Thoracic aorta (tissue), 2 donors: Measurements from ENCODE around the gene SENP1. TPM values are rescaled to one million over a fixed set of nuclear protein-coding genes. Genes with fewer than 3 reads are reported as not detected.

ENCODE experiments used
- ATAC-seq: fragments of 150-250 bp; one replicate; pipeline ENCODE4 v1.8.0; 2017; ENCODE audit warnings: low read depth; ENCODE audit not compliant: insufficient number of reproducible peaks, low FRiP score
- DNase-seq: peaks from one replicate; pipeline ENCODE4 v3.0.0-alpha.2; 2020; ENCODE audit warnings: low spot score
- H3K27ac ChIP-seq, 2 donors: fragments of 200-600 bp; sonication (generic); 1 replicate in 1 of 2; 2 replicates in 1 of 2; pipeline ENCODE4 v1.5.1; 2016; ENCODE audit warnings: mild to moderate bottlenecking in 2 of 2, moderate library complexity in 2 of 2
- H3K27me3 ChIP-seq: fragments of 200-600 bp; sonication (generic); replicated peaks from 2 replicates; pipeline ENCODE4 v1.6.0; 2016; ENCODE audit warnings: mild to moderate bottlenecking; ENCODE audit not compliant: insufficient read depth
- H3K36me3 ChIP-seq: fragments of 200-600 bp; sonication (generic); one replicate; pipeline ENCODE4 v1.5.1; 2016
- H3K4me1 ChIP-seq, 2 donors: fragments of 200-600 bp; sonication (generic); 1 replicate in 1 of 2; 2 replicates in 1 of 2; pipeline versions ENCODE4 v1.5.1 to v1.6.0; 2016; ENCODE audit warnings: low read depth in 2 of 2, mild to moderate bottlenecking in 1 of 2; ENCODE audit not compliant: control insufficient read depth in 1 of 2
- H3K4me3 ChIP-seq: fragments of 200-600 bp; sonication (generic); 2 replicates; pipeline ENCODE4 v1.5.1; 2016; ENCODE audit warnings: mild to moderate bottlenecking
- H3K9me3 ChIP-seq: fragments of 200-600 bp; sonication (generic); 2 replicates; pipeline ENCODE4 v1.5.1; 2016
- total RNA-seq, 2 donors: library from RNA; depleted of rRNA; stranded (reverse); fragments of >200 nt; gene quantifications; one replicate each; pipeline versions ENCODE4 v1.1.0 to v1.2.3, GENCODE V29; 2016
- TF ChIP-seq, protein P1 (sequence below): fragments of 200-600 bp; sonication (generic); IDR thresholded peaks from one replicate; pipeline ENCODE4 v1.5.1; 2019; ENCODE audit warnings: antibody characterized with exemption

The SENP1 gene
- total RNA-seq, 2 donors from 2014 or later = 23.2 to 24.6 TPM

GRCh38 chr12:48142818-48143674 is 37.2 kb upstream of the SENP1 start:
- no peak overlapping the region for H3K4me3 ChIP-seq
- no peaks in the 10 kb centered on the region for H3K4me1 ChIP-seq
- H3K9me3 ChIP-seq = no peaks in the 10 kb centered on the region
- H3K27me3 ChIP-seq = no peaks in the 10 kb centered on the region
- no peak for DNase-seq
- H3K27ac ChIP-seq = no peak overlapping the region
- peaks cover 78% of the 10 kb centered on the region for H3K36me3 ChIP-seq
- no peak for ATAC-seq
- TF ChIP-seq, protein P1, sequence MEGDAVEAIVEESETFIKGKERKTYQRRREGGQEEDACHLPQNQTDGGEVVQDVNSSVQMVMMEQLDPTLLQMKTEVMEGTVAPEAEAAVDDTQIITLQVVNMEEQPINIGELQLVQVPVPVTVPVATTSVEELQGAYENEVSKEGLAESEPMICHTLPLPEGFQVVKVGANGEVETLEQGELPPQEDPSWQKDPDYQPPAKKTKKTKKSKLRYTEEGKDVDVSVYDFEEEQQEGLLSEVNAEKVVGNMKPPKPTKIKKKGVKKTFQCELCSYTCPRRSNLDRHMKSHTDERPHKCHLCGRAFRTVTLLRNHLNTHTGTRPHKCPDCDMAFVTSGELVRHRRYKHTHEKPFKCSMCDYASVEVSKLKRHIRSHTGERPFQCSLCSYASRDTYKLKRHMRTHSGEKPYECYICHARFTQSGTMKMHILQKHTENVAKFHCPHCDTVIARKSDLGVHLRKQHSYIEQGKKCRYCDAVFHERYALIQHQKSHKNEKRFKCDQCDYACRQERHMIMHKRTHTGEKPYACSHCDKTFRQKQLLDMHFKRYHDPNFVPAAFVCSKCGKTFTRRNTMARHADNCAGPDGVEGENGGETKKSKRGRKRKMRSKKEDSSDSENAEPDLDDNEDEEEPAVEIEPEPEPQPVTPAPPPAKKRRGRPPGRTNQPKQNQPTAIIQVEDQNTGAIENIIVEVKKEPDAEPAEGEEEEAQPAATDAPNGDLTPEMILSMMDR = no peak

DNA sequence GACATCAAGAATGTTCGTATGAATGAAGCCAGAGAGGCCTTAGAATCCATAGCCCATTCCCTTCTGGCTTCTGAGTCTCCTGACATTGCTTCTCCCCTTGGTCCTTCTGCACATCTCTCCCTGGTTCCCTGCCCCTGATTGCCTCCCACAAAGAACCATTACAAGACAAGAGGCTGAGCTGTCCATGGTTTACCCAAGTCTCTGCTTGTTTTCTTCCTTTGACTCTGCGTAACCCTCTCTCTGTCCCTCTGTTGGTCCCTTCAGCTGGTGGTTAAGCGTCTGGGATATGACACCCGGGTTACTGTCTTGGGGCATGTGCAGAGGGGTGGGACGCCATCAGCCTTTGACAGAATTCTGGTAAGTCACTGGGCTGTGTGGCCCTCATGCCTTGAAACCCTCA is 29.1 kb upstream of the SENP1 start:
- Histone ChIP-seq H3K27me3 (no peaks in the 10 kb centered on the region), H3K9me3 (no peaks in the 10 kb centered on the region), H3K27ac (no peak overlapping the region), H3K36me3 (peaks cover 65% of the 10 kb centered on the region), H3K4me1 (no peaks in the 10 kb centered on the region), H3K4me3 (no peak overlapping the region)
- DNase-seq (no peak), ATAC-seq (no peak)
- TF ChIP-seq, protein P1 = no peak

GRCh38 chr12:48132826-48133225 is 26.9 kb upstream of the SENP1 start:
- Histone ChIP-seq H3K27ac (no peak overlapping the region), H3K4me3 (no peak overlapping the region), H3K4me1 (no peaks in the 10 kb centered on the region), H3K36me3 (peaks cover 47% of the 10 kb centered on the region), H3K27me3 (no peaks in the 10 kb centered on the region), H3K9me3 (no peaks in the 10 kb centered on the region)
- TF ChIP-seq, protein P1 = no peak
- no peak for ATAC-seq
- DNase-seq = no peak

DNA sequence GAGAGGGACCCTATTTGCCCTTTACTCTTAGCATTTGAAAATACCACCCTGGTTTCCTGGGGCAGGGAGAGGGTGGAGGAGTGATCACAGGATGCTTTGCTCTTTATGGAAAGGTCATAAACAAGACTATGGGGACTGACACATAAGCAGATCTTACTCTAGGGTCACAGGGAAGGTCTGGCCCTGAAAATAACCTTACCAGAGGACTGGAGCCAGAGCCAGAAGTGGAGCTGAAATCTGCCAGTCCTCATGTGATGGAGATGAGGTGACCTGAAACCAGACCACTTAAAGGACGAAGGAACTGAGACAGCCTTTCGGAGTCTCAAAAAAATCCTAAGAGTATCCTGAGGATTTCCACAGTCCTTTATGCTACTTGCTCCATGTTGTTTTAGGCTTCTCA is 25.6 kb upstream of the SENP1 start:
- no peak for DNase-seq
- ATAC-seq = no peak
- H3K27me3 ChIP-seq = no peaks in the 10 kb centered on the region
- no peak overlapping the region for H3K27ac ChIP-seq
- no peak overlapping the region for H3K4me3 ChIP-seq
- H3K9me3 ChIP-seq = no peaks in the 10 kb centered on the region
- H3K36me3 ChIP-seq = peaks cover 42% of the 10 kb centered on the region
- H3K4me1 ChIP-seq = no peaks in the 10 kb centered on the region
- TF ChIP-seq, protein P1 = no peak

DNA sequence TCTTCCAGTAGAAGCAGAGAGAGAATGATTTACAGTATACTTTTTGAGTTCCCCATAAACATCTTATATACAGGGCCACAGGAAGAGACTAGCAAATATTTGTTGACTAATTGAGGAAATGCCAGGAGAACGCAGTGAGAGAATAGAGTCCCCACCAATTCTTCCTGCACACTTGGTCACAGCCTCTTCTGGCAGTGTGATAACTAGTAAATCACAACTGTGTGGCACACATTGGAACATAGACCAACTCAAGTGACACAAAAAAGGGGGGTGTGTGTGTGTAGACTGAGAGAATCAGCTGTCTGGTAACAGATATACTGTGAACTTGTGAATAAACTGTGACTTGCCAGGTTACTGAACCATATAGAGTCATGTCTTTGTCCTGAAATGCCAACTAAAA is 23.5 kb upstream of the SENP1 start:
- Histone ChIP-seq H3K27me3 (no peaks in the 10 kb centered on the region), H3K9me3 (no peaks in the 10 kb centered on the region), H3K4me1 (no peaks in the 10 kb centered on the region), H3K27ac (no peak overlapping the region), H3K4me3 (no peak overlapping the region), H3K36me3 (peaks cover 35% of the 10 kb centered on the region)
- TF ChIP-seq, protein P1 = no peak
- ATAC-seq (no peak), DNase-seq (no peak)
